IMR-90 (cell line): Measurements from ENCODE around the gene NKAIN2. TPM values are rescaled to one million over a fixed set of nuclear protein-coding genes. Genes with fewer than 3 reads are reported as not detected.

Experiments used
- ATAC-seq: fragments of 200-7000 bp; cut with Tn5 transposase; 2 replicates; pipeline ENCODE4 v1.9.1; 2020; ENCODE audit warnings: low read depth, mild to moderate bottlenecking, moderate library complexity
- BruUV-seq: library from RNA; stranded (reverse); fragments of 400-500 nt; replicated peaks from 2 replicates; lab custom pipeline; 2021; lab: Mats Ljungman, UMichigan
- CTCF ChIA-PET: fragments of 300-600 bp; formaldehyde crosslinking; extraction: SDS; loops from one replicate; lab custom pipeline; 2021; ENCODE audit warnings: antibody characterized with exemption; lab: Yijun Ruan, JAX
- POLR2A ChIA-PET: fragments of 300-600 bp; sonication (Branson Sonifier 250); formaldehyde crosslinking; loops from one replicate; lab custom pipeline; 2022; ENCODE audit warnings: antibody characterized with exemption; ENCODE audit not compliant: unreplicated experiment; lab: Charles Lee
- DNase-seq: peaks from one replicate; pipeline ENCODE4 v3.0.0; 2013
- H2AFZ ChIP-seq: replicated peaks from 2 replicates; pipeline ENCODE3; 2013; ENCODE audit warnings: low read length, mild to moderate bottlenecking; ENCODE audit not compliant: poor library complexity
- H2AK5ac ChIP-seq: 2 replicates; pipeline ENCODE4 v1.6.1; 2013; ENCODE audit warnings: low read depth, low read length, inconsistent platforms
- H2AK9ac ChIP-seq: replicated peaks from 2 replicates; pipeline ENCODE3; 2013; ENCODE audit warnings: mild to moderate bottlenecking, low read depth, low read length, moderate library complexity; ENCODE audit not compliant: poor library complexity
- H2BK120ac ChIP-seq: 2 replicates; pipeline ENCODE4 v1.6.1; 2013; ENCODE audit warnings: low read depth, low read length, inconsistent platforms
- H2BK15ac ChIP-seq: 3 replicates; pipeline ENCODE4 v1.6.1; 2013; ENCODE audit warnings: low read depth, low read length, inconsistent platforms
- H2BK20ac ChIP-seq: 2 replicates; pipeline ENCODE4 v1.6.1; 2013; ENCODE audit warnings: low read depth, mild to moderate bottlenecking, inconsistent platforms, low read length, moderate library complexity
- H2BK5ac ChIP-seq: 2 replicates; pipeline ENCODE4 v1.6.1; 2013; ENCODE audit warnings: mild to moderate bottlenecking, low read depth, low read length, inconsistent platforms; ENCODE audit not compliant: poor library complexity, severe bottlenecking
- H3K14ac ChIP-seq: replicated peaks from 2 replicates; pipeline ENCODE4 v1.6.1; 2013; ENCODE audit warnings: low read depth, low read length, inconsistent platforms
- H3K18ac ChIP-seq: 2 replicates; pipeline ENCODE4 v1.6.1; 2013; ENCODE audit warnings: low read depth, low read length, control low read depth
- H3K23ac ChIP-seq: 2 replicates; pipeline ENCODE4 v1.6.1; 2013; ENCODE audit warnings: low read depth, low read length, inconsistent platforms
- H3K27ac ChIP-seq: 2 replicates; pipeline ENCODE4 v1.5.1; 2013; ENCODE audit warnings: mild to moderate bottlenecking, control low read depth, low read length; ENCODE audit not compliant: insufficient read depth
- H3K27me3 ChIP-seq: 2 replicates; pipeline ENCODE4 v1.6.1; 2013; ENCODE audit warnings: low read length; ENCODE audit not compliant: control insufficient read depth, insufficient read depth
- H3K36me3 ChIP-seq: 2 replicates; pipeline ENCODE4 v1.6.1; 2013; ENCODE audit warnings: low read length, mixed read lengths; ENCODE audit not compliant: control insufficient read depth, insufficient read depth
- H3K4ac ChIP-seq: 2 replicates; pipeline ENCODE4 v1.6.1; 2013; ENCODE audit warnings: low read depth, low read length, inconsistent platforms
- H3K4me1 ChIP-seq: 2 replicates; pipeline ENCODE4 v1.6.1; 2013; ENCODE audit warnings: low read length, mixed read lengths; ENCODE audit not compliant: control insufficient read depth, insufficient read depth
- H3K4me2 ChIP-seq: 2 replicates; pipeline ENCODE4 v1.6.1; 2013; ENCODE audit warnings: low read depth, mild to moderate bottlenecking, control low read depth, low read length, moderate library complexity
- H3K4me3 ChIP-seq: 2 replicates; pipeline ENCODE4 v1.5.1; 2013; ENCODE audit warnings: low read depth, mild to moderate bottlenecking, control low read depth, low read length, moderate library complexity; ENCODE audit not compliant: insufficient read depth
- H3K56ac ChIP-seq: 2 replicates; pipeline ENCODE4 v1.6.1; 2013; ENCODE audit warnings: low read length, inconsistent platforms; ENCODE audit not compliant: insufficient read depth; ENCODE audit errors: extremely low read depth
- H3K79me1 ChIP-seq, 2 experiments: 2 replicates each; pipeline ENCODE4 v1.6.1; 2013; ENCODE audit warnings: low read length in 2 of 2, inconsistent platforms in 1 of 2, low read depth in 1 of 2
- H3K9ac ChIP-seq: 2 replicates; pipeline ENCODE4 v1.6.1; 2013; ENCODE audit warnings: low read depth, low read length, control low read depth
- H3K9me1 ChIP-seq: 2 replicates; pipeline ENCODE4 v1.6.1; 2013; ENCODE audit warnings: low read length, inconsistent platforms; ENCODE audit not compliant: insufficient read depth
- H3K9me3 ChIP-seq: 2 replicates; pipeline ENCODE4 v1.6.1; 2013; ENCODE audit warnings: low read length; ENCODE audit not compliant: control insufficient read depth, insufficient read depth
- H4K20me1 ChIP-seq: 2 replicates; pipeline ENCODE4 v1.6.1; 2013; ENCODE audit warnings: low read length, inconsistent platforms; ENCODE audit not compliant: insufficient read depth
- H4K5ac ChIP-seq: 2 replicates; pipeline ENCODE4 v1.6.1; 2013; ENCODE audit warnings: mild to moderate bottlenecking, low read depth, low read length, control low read depth
- H4K8ac ChIP-seq, 2 experiments: 2 replicates each; pipeline ENCODE4 v1.6.1; 2013; ENCODE audit warnings: low read depth in 2 of 2, low read length in 2 of 2, control low read depth in 1 of 2, inconsistent platforms in 1 of 2
- H4K91ac ChIP-seq: 2 replicates; pipeline ENCODE4 v1.6.1; 2013; ENCODE audit warnings: low read depth, low read length, inconsistent platforms; ENCODE audit not compliant: insufficient read depth
- BHLHE40 ChIP-seq: fragments of 150-350 bp; IDR thresholded peaks from 2 replicates; pipeline ENCODE4 v1.6.1; 2016; ENCODE audit warnings: mild to moderate bottlenecking, low read depth, low read length
- CHD1 ChIP-seq: IDR thresholded peaks from 2 replicates; pipeline ENCODE4 v1.6.1; 2012; ENCODE audit warnings: low read depth, low read length, improper control_type of control experiment
- ELK1 ChIP-seq: fragments of 150-350 bp; IDR thresholded peaks from 2 replicates; pipeline ENCODE4 v1.6.1; 2016; ENCODE audit warnings: low read depth, mild to moderate bottlenecking, low read length, moderate library complexity, borderline replicate concordance
- NFE2L2 ChIP-seq: fragments of 150-350 bp; IDR thresholded peaks from 2 replicates; pipeline ENCODE4 v1.6.1; 2016; ENCODE audit warnings: low read depth, mild to moderate bottlenecking, low read length
- POLR2A ChIP-seq: IDR thresholded peaks from 2 replicates; pipeline ENCODE4 v1.6.1; 2012; ENCODE audit warnings: mild to moderate bottlenecking, low read depth, low read length
- RAD21 ChIP-seq: IDR thresholded peaks from 2 replicates; pipeline ENCODE4 v1.6.1; 2012; ENCODE audit warnings: low read length, improper control_type of control experiment
- RCOR1 ChIP-seq: IDR thresholded peaks from 2 replicates; pipeline ENCODE4 v1.6.1; 2012; ENCODE audit warnings: mild to moderate bottlenecking, low read length, improper control_type of control experiment; ENCODE audit not compliant: insufficient replicate concordance
- RFX5 ChIP-seq: IDR thresholded peaks from 2 replicates; pipeline ENCODE4 v1.8.0; 2012; ENCODE audit warnings: low read depth, mild to moderate bottlenecking, low read length, moderate library complexity
- USF2 ChIP-seq: fragments of 150-350 bp; IDR thresholded peaks from 2 replicates; pipeline ENCODE4 v1.6.1; 2017; ENCODE audit warnings: mild to moderate bottlenecking, antibody characterized with exemption, low read length, low read depth
- dilution Hi-C: fragments of 300-500 bp; cut with HindIII; formaldehyde crosslinking; loops from one replicate; pipeline ENCODE4 v1.14.3; 2018; ENCODE audit warnings: low sequenced_read_pairs; ENCODE audit not compliant: unreplicated experiment
- in situ Hi-C: fragments of 300-500 bp; cut with MboI; formaldehyde crosslinking; loops from 3 replicates; pipeline ENCODE4 v1.14.3; 2019; ENCODE audit warnings: low sequenced_read_pairs, inconsistent platforms, mixed read lengths
- intact Hi-C: fragments of 100-400 bp; cut with micrococcal nuclease; formaldehyde crosslinking; loops from 2 replicates; pipeline ENCODE4 v1.10.0; 2022
- polyA plus RNA-seq, 3 experiments: library from polyadenylated mRNA; depleted of rRNA; stranded (reverse); fragments of >200 nt; gene quantifications; 2 replicates each; pipeline ENCODE4 v1.2.3, GENCODE V29; 2012; ENCODE audit warnings: low replicate concordance in 1 of 3
- total RNA-seq: library from RNA; depleted of rRNA; stranded (reverse); fragments of >200 nt; gene quantifications from 2 replicates; pipeline ENCODE4 v1.2.3, GENCODE V29; 2012
- TF ChIP-seq, protein P1 (sequence below): conservative IDR thresholded peaks from 2 replicates; pipeline ENCODE4 v1.5.1; 2012; ENCODE audit warnings: mild to moderate bottlenecking, low read depth, low read length, improper control_type of control experiment

NKAIN2 gene
- total and polyA plus RNA-seq, 2 of the 4 experiments (the other 2 are of a cell fraction) = not detected

DNA sequence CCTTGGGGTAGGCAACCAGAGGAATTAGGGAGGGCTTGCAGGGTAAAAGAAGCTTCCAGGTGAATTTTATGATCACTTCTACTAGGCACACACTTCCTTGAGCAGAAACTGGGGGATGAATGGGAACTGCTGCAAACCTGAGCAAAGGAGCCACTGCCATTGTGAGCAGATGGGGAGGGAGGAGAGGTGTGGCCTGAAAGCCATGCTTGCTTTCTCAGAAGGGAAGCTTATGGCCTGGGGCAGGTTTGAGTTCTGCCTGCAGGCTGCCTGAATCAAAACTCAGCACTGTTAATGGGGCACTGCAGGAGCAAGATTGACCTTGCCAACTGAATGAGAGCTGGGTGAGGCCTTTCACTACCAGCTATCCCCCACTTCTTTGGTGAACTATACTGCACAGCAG lies 328.1 kb downstream of the NKAIN2 start:
- no peak overlapping the region for H3K56ac ChIP-seq
- no peaks in the 10 kb centered on the region for H3K79me1 ChIP-seq
- no TSS peak for BruUV-seq
- no peak overlapping the region for H2BK120ac ChIP-seq
- intact Hi-C loops = no loop called here
- no peak overlapping the region for H3K4ac ChIP-seq
- no peak overlapping the region for H3K27ac ChIP-seq
- no peak overlapping the region for H4K8ac ChIP-seq
- H3K9me3 ChIP-seq = peaks cover 9% of the 10 kb centered on the region; the same call in 1 of the 2 replicates
- no peak overlapping the region for H3K23ac ChIP-seq
- H3K14ac ChIP-seq = no peak overlapping the region
- ATAC-seq (no peak), DNase-seq (no peak)
- H3K9me1 ChIP-seq = no peaks in the 10 kb centered on the region
- H2AFZ ChIP-seq = no peak overlapping the region
- no peak overlapping the region for H2BK15ac ChIP-seq
- no peaks in the 10 kb centered on the region for H3K4me1 ChIP-seq
- dilution Hi-C loops = no loop called here
- H4K91ac ChIP-seq = no peak overlapping the region
- H3K4me2 ChIP-seq = no peak overlapping the region
- no peak overlapping the region for H3K18ac ChIP-seq
- no peaks in the 10 kb centered on the region for H3K36me3 ChIP-seq
- CTCF ChIA-PET = no interaction called here
- no peak overlapping the region for H2AK5ac ChIP-seq
- no peak overlapping the region for H3K9ac ChIP-seq
- TF ChIP-seq ELK1 = no peak
- TF ChIP-seq NFE2L2 = no peak
- TF ChIP-seq RFX5 = no peak
- TF ChIP-seq POLR2A = no peak
- TF ChIP-seq RCOR1 = no peak
- TF ChIP-seq, protein P1, sequence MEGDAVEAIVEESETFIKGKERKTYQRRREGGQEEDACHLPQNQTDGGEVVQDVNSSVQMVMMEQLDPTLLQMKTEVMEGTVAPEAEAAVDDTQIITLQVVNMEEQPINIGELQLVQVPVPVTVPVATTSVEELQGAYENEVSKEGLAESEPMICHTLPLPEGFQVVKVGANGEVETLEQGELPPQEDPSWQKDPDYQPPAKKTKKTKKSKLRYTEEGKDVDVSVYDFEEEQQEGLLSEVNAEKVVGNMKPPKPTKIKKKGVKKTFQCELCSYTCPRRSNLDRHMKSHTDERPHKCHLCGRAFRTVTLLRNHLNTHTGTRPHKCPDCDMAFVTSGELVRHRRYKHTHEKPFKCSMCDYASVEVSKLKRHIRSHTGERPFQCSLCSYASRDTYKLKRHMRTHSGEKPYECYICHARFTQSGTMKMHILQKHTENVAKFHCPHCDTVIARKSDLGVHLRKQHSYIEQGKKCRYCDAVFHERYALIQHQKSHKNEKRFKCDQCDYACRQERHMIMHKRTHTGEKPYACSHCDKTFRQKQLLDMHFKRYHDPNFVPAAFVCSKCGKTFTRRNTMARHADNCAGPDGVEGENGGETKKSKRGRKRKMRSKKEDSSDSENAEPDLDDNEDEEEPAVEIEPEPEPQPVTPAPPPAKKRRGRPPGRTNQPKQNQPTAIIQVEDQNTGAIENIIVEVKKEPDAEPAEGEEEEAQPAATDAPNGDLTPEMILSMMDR = no peak
- no peak for TF ChIP-seq USF2
- TF ChIP-seq BHLHE40 = no peak
- no peak for TF ChIP-seq RAD21
- TF ChIP-seq CHD1 = no peak
- no peaks in the 10 kb centered on the region for H4K20me1 ChIP-seq
- H2BK5ac ChIP-seq = no peak overlapping the region
- H2BK20ac ChIP-seq = no peak overlapping the region
- no peak overlapping the region for H4K5ac ChIP-seq
- H3K4me3 ChIP-seq = no peak overlapping the region
- in situ Hi-C loops = no loop called here
- POLR2A ChIA-PET = no interaction called here
- no peak overlapping the region for H2AK9ac ChIP-seq
- no peaks in the 10 kb centered on the region for H3K27me3 ChIP-seq
